GM12878 (cell line): ENCODE measurements around the gene SLC39A2. TPM values are rescaled to one million over a fixed set of nuclear protein-coding genes. Genes with fewer than 3 reads are reported as not detected.

Experiments
- ATAC-seq: fragments of 200-7000 bp; cut with Tn5 transposase; 3 replicates; pipeline ENCODE4 v1.9.1; 2020; ENCODE audit warnings: mild to moderate bottlenecking, moderate library complexity
- BruUV-seq: library from RNA; stranded (reverse); fragments of 400-500 nt; replicated peaks from 2 replicates; lab custom pipeline; 2021; lab: Mats Ljungman, UMichigan
- CTCF ChIA-PET: fragments of 300-600 bp; sonication (Branson Sonifier 250); formaldehyde crosslinking; extraction: SDS; loops from one replicate; lab custom pipeline; 2021; ENCODE audit warnings: inconsistent platforms; lab: Yijun Ruan, JAX
- POLR2A ChIA-PET: fragments of 350-600 bp; formaldehyde crosslinking; extraction: SDS; loops from one replicate; lab custom pipeline; 2021; ENCODE audit warnings: inconsistent platforms; lab: Charles Lee
- RAD21 ChIA-PET: fragments of 300-600 bp; sonication (Branson Sonifier 250); formaldehyde crosslinking; loops from one replicate; lab custom pipeline; 2023; ENCODE audit warnings: antibody characterized with exemption; ENCODE audit not compliant: unreplicated experiment; lab: Charles Lee
- SMC1A ChIA-PET: fragments of 300-600 bp; sonication (Branson Sonifier 250); formaldehyde crosslinking; loops from one replicate; lab custom pipeline; 2023; ENCODE audit not compliant: unreplicated experiment, uncharacterized antibody; lab: Charles Lee
- DNase-seq: peaks from one replicate; pipeline ENCODE4 v3.0.0-alpha.2; 2011; ENCODE audit warnings: low read depth, low spot score
- FAIRE-seq: peaks from 3 replicates; lab custom pipeline; 2011; peaks lifted over from hg19 to GRCh38; lab: Jason Lieb, UNC
- H2AFZ ChIP-seq: 2 replicates; pipeline ENCODE4 v1.6.0; 2011; ENCODE audit warnings: low read depth, low read length, control low read depth; ENCODE audit not compliant: control insufficient read depth
- H3K27ac ChIP-seq: 2 replicates; pipeline ENCODE4 v1.5.1; 2011; ENCODE audit warnings: control low read depth; ENCODE audit not compliant: control insufficient read depth, insufficient read depth
- H3K27me3 ChIP-seq, 2 experiments: replicated peaks in 1 of 2; 2 replicates each; pipeline versions ENCODE4 v1.6.0 to v1.6.1; 2011; ENCODE audit warnings: low read length in 1 of 2; ENCODE audit not compliant: control insufficient read depth in 2 of 2, insufficient read depth in 2 of 2
- H3K36me3 ChIP-seq, 2 experiments: 2 replicates each; pipeline ENCODE4 v1.5.1; 2011; ENCODE audit warnings: low read length in 1 of 2; ENCODE audit not compliant: control insufficient read depth in 2 of 2, insufficient read depth in 2 of 2
- H3K4me1 ChIP-seq: 2 replicates; pipeline ENCODE4 v1.6.1; 2011; ENCODE audit warnings: mild to moderate bottlenecking, low read length, moderate library complexity, mixed read lengths; ENCODE audit not compliant: control insufficient read depth, insufficient read depth
- H3K4me2 ChIP-seq: 2 replicates; pipeline ENCODE4 v1.6.0; 2011; ENCODE audit warnings: control low read depth; ENCODE audit not compliant: control insufficient read depth, insufficient read depth
- H3K4me3 ChIP-seq: fragments of 200-600 bp; sonication (generic); 2 replicates; pipeline ENCODE4 v1.5.1; 2016
- H3K79me2 ChIP-seq: 2 replicates; pipeline ENCODE4 v1.6.0; 2011; ENCODE audit warnings: low read length; ENCODE audit not compliant: control insufficient read depth, insufficient read depth
- H3K9ac ChIP-seq: 2 replicates; pipeline ENCODE4 v1.8.0; 2011; ENCODE audit warnings: low read length, control low read depth, mixed read lengths; ENCODE audit not compliant: control insufficient read depth, insufficient read depth
- H3K9me3 ChIP-seq: replicated peaks from 3 replicates; pipeline ENCODE4 v1.5.1; 2011; ENCODE audit warnings: mild to moderate bottlenecking, low read length; ENCODE audit not compliant: control insufficient read depth, insufficient read depth
- H4K20me1 ChIP-seq: 2 replicates; pipeline ENCODE4 v1.6.0; 2011; ENCODE audit not compliant: control insufficient read depth, insufficient read depth
- ASH2L ChIP-seq: fragments of 300-600, 200-600 bp; sonication (generic); IDR thresholded peaks from 2 replicates; pipeline ENCODE4 v1.6.1; 2017; ENCODE audit warnings: low read depth, mild to moderate bottlenecking, borderline replicate concordance
- ATF3 ChIP-seq: IDR thresholded peaks from 2 replicates; pipeline ENCODE4 v1.6.1; 2011; ENCODE audit warnings: low read depth, mild to moderate bottlenecking, low read length, moderate library complexity, borderline replicate concordance; ENCODE audit errors: extremely low read depth
- BCLAF1 ChIP-seq: fragments of 450-650 bp; IDR thresholded peaks from 2 replicates; pipeline ENCODE4 v1.6.1; 2017; ENCODE audit warnings: antibody characterized with exemption, mild to moderate bottlenecking, moderate library complexity
- CUX1 ChIP-seq: IDR thresholded peaks from 2 replicates; pipeline ENCODE4 v1.6.1; 2012; ENCODE audit warnings: improper control_type of control experiment, low read depth, low read length; ENCODE audit not compliant: insufficient replicate concordance
- STAT3 ChIP-seq: IDR thresholded peaks from 2 replicates; pipeline ENCODE4 v1.6.1; 2011; ENCODE audit warnings: low read depth, low read length, improper control_type of control experiment
- ZSCAN29 ChIP-seq: fragments of 450-650 bp; IDR thresholded peaks from 2 replicates; pipeline ENCODE4 v1.6.1; 2017; ENCODE audit warnings: mild to moderate bottlenecking, moderate library complexity
- WGBS: methylation state at CpG from one replicate; pipeline ENCODE4 v1.1.6; 2016; ENCODE audit warnings: low lambda C conversion rate; ENCODE audit not compliant: insufficient replicate concordance, insufficient coverage; ENCODE audit errors: missing lambda C conversion rate; 5-methylcytosine and 5-hydroxymethylcytosine counted together
- in situ Hi-C: fragments of 300-500 bp; cut with MboI; formaldehyde crosslinking; loops from 9 replicates; pipeline ENCODE4 v1.14.3; 2018; ENCODE audit warnings: mixed read lengths
- intact Hi-C: fragments of 100-400 bp; cut with micrococcal nuclease; formaldehyde crosslinking; loops from one replicate; pipeline ENCODE4 v1.14.2; 2022; ENCODE audit not compliant: unreplicated experiment
- polyA plus RNA-seq, 11 experiments: library from polyadenylated mRNA; depleted of rRNA in 4 of 11; unstranded in 6 of 11; stranded (reverse) in 5 of 11; fragments of >200 nt; fragmentation: Nextera tagmentation in 4 of 11; fragmentation: Illumina TruSeq in 1 of 11; extraction: Ambion mirVana in 4 of 11; extraction: Trizol in 1 of 11; gene quantifications; 1 replicate in 1 of 11; 2 replicates in 10 of 11; pipeline versions ENCODE4 v1.2.1 to v1.2.3, GENCODE V29; 2011 to 2016; ENCODE audit warnings: inconsistent platforms in 2 of 11, missing spikeins in 2 of 11, low read depth in 1 of 11
- total RNA-seq, 4 experiments: library from RNA; depleted of rRNA in 3 of 4; stranded (reverse); fragments of >200 nt in 3 of 4; fragmentation: Illumina TruSeq in 1 of 4; extraction: Trizol in 1 of 4; gene quantifications; 2 replicates each; pipeline versions ENCODE4 v1.2.1 to v1.2.3, GENCODE V29; 2013 to 2021
- TF ChIP-seq, protein P1 (sequence below), 3 experiments: IDR thresholded peaks in 2 of 3; conservative IDR thresholded peaks in 1 of 3; 2 replicates each; pipeline ENCODE4 v1.5.1; 2011; ENCODE audit warnings: low read depth in 3 of 3, low read length in 3 of 3, mild to moderate bottlenecking in 3 of 3, control low read depth in 2 of 3, moderate library complexity in 2 of 3, inconsistent platforms in 1 of 3, mixed read lengths in 1 of 3; ENCODE audit not compliant: control insufficient read depth in 2 of 3, insufficient read depth in 1 of 3; ENCODE audit errors: extremely low read depth in 1 of 3
- TF ChIP-seq, protein P2 (sequence below): fragments of 450-650 bp; IDR thresholded peaks from 2 replicates; pipeline ENCODE4 v1.6.1; 2017; ENCODE audit warnings: low read depth, mild to moderate bottlenecking, moderate library complexity

SLC39A2 gene
- total and polyA plus RNA-seq, 10 of the 15 experiments (the other 5 are each of a cell fraction or from before 2014, with no cell fraction given) = 0.06 to 0.14 (median 0.11) TPM; not detected in 6

GRCh38 chr14:21030531-21030930 is 31.4 kb downstream of the SLC39A2 start:
- Histone ChIP-seq H3K27ac (no peak overlapping the region), H3K27me3 (peaks cover 2 to 12% of the 10 kb centered on the region in 2 experiments; a peak in 3 of 4 replicates), H3K4me2 (no peak overlapping the region), H3K79me2 (no peaks in the 10 kb centered on the region), H2AFZ (no peak overlapping the region), H4K20me1 (no peaks in the 10 kb centered on the region), H3K9ac (no peak overlapping the region), H3K4me1 (peaks cover 4% of the 10 kb centered on the region), H3K9me3 (no peaks in the 10 kb centered on the region), H3K4me3 (no peak overlapping the region), H3K36me3 (no peaks in the 10 kb centered on the region)
- 33% methylated on average over 12 of the region's 12 CpGs for WGBS
- ChIA-PET CTCF (no interaction called here), POLR2A (no interaction called here), RAD21 (no interaction called here), SMC1A (no interaction called here)
- no TSS peak for BruUV-seq
- no peak for ATAC-seq
- in situ Hi-C loops (no loop called here), intact Hi-C loops (no loop called here)
- FAIRE-seq = no peak
- DNase-seq = no peak
- no peak for TF ChIP-seq ASH2L
- no peak for TF ChIP-seq STAT3
- no peak for TF ChIP-seq ATF3
- no peak for TF ChIP-seq CUX1
- TF ChIP-seq, protein P1, sequence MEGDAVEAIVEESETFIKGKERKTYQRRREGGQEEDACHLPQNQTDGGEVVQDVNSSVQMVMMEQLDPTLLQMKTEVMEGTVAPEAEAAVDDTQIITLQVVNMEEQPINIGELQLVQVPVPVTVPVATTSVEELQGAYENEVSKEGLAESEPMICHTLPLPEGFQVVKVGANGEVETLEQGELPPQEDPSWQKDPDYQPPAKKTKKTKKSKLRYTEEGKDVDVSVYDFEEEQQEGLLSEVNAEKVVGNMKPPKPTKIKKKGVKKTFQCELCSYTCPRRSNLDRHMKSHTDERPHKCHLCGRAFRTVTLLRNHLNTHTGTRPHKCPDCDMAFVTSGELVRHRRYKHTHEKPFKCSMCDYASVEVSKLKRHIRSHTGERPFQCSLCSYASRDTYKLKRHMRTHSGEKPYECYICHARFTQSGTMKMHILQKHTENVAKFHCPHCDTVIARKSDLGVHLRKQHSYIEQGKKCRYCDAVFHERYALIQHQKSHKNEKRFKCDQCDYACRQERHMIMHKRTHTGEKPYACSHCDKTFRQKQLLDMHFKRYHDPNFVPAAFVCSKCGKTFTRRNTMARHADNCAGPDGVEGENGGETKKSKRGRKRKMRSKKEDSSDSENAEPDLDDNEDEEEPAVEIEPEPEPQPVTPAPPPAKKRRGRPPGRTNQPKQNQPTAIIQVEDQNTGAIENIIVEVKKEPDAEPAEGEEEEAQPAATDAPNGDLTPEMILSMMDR (IDR thresholded peaks at IDR 0.05 in 2 of 3, conservative IDR thresholded peaks at IDR 0.05 in 1 of 3; ENCODE audit: control insufficient read depth in 2 of 3, extremely low read depth in 1 of 3, insufficient read depth in 1 of 3, low read depth in 3 of 3, low read length in 3 of 3) = no peak
- TF ChIP-seq BCLAF1 = no peak
- TF ChIP-seq ZSCAN29 = no peak
- TF ChIP-seq, protein P2, sequence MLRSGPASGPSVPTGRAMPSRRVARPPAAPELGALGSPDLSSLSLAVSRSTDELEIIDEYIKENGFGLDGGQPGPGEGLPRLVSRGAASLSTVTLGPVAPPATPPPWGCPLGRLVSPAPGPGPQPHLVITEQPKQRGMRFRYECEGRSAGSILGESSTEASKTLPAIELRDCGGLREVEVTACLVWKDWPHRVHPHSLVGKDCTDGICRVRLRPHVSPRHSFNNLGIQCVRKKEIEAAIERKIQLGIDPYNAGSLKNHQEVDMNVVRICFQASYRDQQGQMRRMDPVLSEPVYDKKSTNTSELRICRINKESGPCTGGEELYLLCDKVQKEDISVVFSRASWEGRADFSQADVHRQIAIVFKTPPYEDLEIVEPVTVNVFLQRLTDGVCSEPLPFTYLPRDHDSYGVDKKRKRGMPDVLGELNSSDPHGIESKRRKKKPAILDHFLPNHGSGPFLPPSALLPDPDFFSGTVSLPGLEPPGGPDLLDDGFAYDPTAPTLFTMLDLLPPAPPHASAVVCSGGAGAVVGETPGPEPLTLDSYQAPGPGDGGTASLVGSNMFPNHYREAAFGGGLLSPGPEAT = no peak
